Immature natural killer cell (primary cell): Measurements from ENCODE around the gene TGM5. TPM values are rescaled to one million over a fixed set of nuclear protein-coding genes. Genes with fewer than 3 reads are reported as not detected.
A peak's percentile ranks its signal among the peaks of the same experiment; 100 is the strongest.

Source experiments
- DNase-seq, 3 donors: peaks; one replicate each; pipeline ENCODE4 v3.0.0; 2022; ENCODE audit warnings: mixed read lengths in 1 of 3
- H3K27ac Mint-ChIP-seq, 6 donors: one replicate each; pipeline ENCODE4 v1.8.0; 2020; ENCODE audit warnings: mixed read lengths in 6 of 6, mild to moderate bottlenecking in 5 of 6, inconsistent platforms in 4 of 6, moderate library complexity in 3 of 6
- H3K27me3 Mint-ChIP-seq, 3 donors: one replicate each; pipeline ENCODE4 v1.8.0; 2020 to 2021; ENCODE audit warnings: low read depth in 3 of 3, mild to moderate bottlenecking in 3 of 3, mixed read lengths in 3 of 3, moderate library complexity in 3 of 3, inconsistent platforms in 1 of 3
- H3K36me3 Mint-ChIP-seq, 3 donors: one replicate each; pipeline ENCODE4 v1.8.0; 2020; ENCODE audit warnings: mixed read lengths in 3 of 3, inconsistent platforms in 2 of 3, mild to moderate bottlenecking in 2 of 3
- H3K4me1 Mint-ChIP-seq, 2 donors: one replicate each; pipeline ENCODE4 v1.8.0; 2020; ENCODE audit warnings: inconsistent platforms in 2 of 2, mild to moderate bottlenecking in 2 of 2, mixed read lengths in 2 of 2, moderate library complexity in 1 of 2
- H3K4me3 Mint-ChIP-seq, 5 donors: one replicate each; pipeline ENCODE4 v1.8.0; 2020; ENCODE audit warnings: mild to moderate bottlenecking in 5 of 5, mixed read lengths in 5 of 5, inconsistent platforms in 3 of 5, moderate library complexity in 3 of 5
- H3K9me3 Mint-ChIP-seq, 6 donors: one replicate each; pipeline ENCODE4 v1.8.0; 2020; ENCODE audit warnings: mild to moderate bottlenecking in 6 of 6, mixed read lengths in 6 of 6, inconsistent platforms in 4 of 6, moderate library complexity in 3 of 6
- polyA plus RNA-seq, 3 donors: library from polyadenylated mRNA; unstranded; fragments of 300-500 nt; fragmentation: Illumina TruSeq; gene quantifications; one replicate each; pipeline ENCODE4 v1.2.3, GENCODE V29; 2021

Gene TGM5
- polyA plus RNA-seq, 3 donors from 2014 or later = 0.21 TPM; not detected in 2

DNA sequence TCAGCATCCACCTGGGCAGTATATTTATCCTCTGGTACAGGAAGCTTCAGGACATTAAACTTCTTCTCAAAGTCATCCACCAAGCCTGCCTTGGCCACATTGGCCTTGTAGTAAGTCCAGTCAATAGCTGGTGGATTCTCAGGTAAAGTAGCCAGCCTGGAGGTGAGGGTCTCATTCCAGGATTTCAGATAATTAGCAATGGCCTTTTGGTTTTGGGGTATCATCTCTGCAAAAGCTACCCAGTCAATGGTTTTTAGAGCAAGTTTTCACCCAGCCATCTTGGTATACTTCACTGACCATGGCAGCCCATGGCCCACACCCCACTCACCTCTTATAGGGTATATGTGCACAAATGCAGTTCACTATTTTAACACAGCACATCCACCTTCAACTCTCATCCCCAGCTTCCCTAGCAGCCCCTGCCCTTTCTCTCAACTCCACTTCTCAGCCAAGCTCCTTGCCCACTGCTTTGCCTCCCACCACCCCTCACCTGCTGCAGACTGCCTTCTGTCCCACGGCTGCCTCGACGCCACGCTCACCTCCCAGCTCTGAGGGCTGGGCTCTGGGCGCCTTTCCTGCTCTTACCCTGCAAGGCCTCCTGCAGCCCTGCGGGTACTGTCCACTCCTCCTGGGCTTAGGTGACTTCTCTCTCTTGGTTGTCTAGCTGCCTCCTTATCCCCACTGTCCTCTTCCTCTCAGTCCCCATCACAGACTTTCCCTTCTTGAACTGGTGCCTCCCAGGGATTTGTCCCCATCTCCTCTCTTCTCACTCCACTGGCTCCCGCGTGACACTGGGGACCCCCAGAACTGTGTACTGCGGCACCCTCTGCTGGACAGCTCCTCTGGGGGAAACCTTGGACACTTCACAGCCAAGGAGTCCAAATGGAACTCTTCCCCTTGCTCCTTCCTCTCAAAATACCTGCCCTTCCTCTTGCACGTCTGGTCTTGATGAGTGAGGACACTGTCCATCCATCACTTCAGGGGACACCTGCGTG lies 1.7 kb upstream of the TGM5 start:
- Mint-ChIP-seq H3K36me3 (no peaks in the 10 kb centered on the region), H3K27me3 (peaks cover 3 to 13% (median 3%) of the 10 kb centered on the region in 3 donors), H3K27ac (no peak overlapping the region), H3K4me1 (peaks cover 8 to 13% of the 10 kb centered on the region in 2 donors), H3K9me3 (no peaks in the 10 kb centered on the region), H3K4me3 (no peak overlapping the region)
- DNase-seq = no peak

DNA sequence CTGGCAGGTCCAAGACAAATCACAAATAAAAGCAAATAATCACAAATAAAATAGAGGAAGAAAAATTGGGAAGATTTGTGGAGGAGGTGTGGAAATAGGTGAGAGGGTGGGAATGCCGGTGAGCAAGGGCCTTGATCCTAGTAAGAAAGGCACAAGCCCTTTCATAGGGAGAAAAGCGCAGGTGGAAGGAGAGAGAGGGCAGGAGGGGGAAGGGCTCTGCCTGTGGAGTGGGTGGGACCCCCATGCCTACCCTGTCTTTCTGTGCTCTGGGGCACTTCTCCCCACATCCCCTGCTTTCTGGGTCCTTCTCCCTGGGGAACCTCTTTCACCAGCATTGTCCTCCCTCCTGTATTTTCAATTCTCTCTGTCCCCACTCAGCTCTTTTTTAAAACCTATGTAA lies 711 bp upstream of the TGM5 start:
- Mint-ChIP-seq H3K4me3 (no peak overlapping the region), H3K36me3 (no peaks in the 10 kb centered on the region), H3K27ac (no peak overlapping the region), H3K27me3 (peaks cover 2 to 10% (median 3%) of the 10 kb centered on the region in 3 donors), H3K4me1 (peaks cover 8 to 13% of the 10 kb centered on the region in 2 donors), H3K9me3 (no peaks in the 10 kb centered on the region)
- no peak for DNase-seq

DNA sequence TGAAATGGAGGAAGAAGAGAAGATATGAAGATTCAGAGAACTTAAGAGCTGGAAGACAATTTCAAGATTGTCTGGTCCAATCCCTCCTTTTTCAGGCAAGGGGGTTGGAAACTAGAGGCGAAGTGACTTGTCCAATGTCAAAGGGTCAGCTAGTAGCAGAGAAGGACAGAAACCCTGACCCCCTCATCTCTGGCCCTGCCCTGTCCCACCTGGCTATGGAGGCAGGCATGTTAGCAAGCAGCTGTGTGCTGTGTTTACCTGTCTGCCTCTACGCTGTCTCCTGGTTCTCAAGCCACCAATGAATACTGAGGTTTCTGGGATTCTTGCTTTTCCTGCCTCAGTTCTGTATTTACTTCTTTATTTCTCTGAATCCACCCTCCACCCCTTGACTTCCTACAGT lies 342 bp downstream of the TGM5 start:
- H3K4me3 Mint-ChIP-seq = no peak overlapping the region

DNA sequence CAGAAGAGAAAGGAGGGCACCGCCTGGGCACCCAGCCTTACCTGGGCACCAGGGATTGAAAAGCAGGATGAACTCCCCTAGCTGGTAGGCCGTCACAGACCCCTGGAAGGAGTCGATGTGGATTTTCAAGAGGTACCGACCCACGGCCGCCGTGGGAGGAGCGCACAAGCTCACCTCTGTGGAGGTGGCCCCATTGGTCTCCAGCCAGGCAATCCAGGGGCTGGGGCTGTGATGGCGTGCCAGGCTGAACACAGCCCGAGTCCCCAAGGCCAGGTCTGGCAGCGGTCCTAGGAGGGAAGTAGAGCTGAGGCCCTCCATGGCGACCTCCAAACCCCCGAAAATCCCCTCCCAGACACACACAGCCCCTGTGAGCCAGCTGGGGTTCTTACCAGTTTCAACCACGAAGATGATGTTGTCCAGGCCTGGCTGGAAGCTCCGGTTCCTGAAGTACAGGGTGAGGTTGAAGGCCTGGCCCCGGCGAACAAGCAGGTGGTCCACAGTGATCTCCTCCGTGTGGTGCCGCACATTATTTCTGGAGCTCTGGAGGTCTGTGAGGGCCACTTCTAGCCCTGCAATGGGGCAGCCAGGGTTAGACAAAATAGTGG lies 6.6 kb downstream of the TGM5 start:
- Mint-ChIP-seq H3K4me1 (no peaks in the 10 kb centered on the region), H3K4me3 (no peak overlapping the region), H3K27me3 (peaks cover 0 to 3% (median 2%) of the 10 kb centered on the region in 3 donors), H3K36me3 (no peaks in the 10 kb centered on the region), H3K9me3 (no peaks in the 10 kb centered on the region), H3K27ac (no peak overlapping the region)
- no peak for DNase-seq

More for the DNA sequence above, 342 bp downstream of the TGM5 start:
- H3K27ac Mint-ChIP-seq = no peak overlapping the region
- H3K9me3 Mint-ChIP-seq = no peaks in the 10 kb centered on the region
- peaks cover 8 to 11% of the 10 kb centered on the region in 2 donors for H3K4me1 Mint-ChIP-seq
- peaks cover 3 to 8% (median 4%) of the 10 kb centered on the region in 3 donors for H3K27me3 Mint-ChIP-seq
- no peaks in the 10 kb centered on the region for H3K36me3 Mint-ChIP-seq
- DNase-seq = no peak

DNA sequence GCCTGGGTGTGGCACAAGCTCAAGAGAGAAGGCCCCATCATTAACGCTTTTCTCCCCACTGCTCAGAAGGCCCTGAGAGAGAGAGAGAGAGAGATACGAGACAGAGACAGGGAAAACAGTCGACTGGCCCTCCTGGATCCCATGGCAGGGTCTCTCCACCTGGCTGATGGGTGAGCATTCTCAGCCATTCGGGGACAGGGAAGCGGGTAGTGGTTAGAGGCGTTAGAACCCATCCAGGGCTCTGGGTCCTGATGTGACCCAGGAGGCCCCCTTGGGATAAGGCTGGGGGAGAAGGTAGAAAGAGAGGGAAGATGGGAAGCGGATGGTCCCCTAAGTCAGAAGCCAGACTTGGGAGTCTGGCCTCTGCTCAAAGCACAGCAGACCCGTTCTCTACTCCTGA lies 7.9 kb downstream of the TGM5 start:
- H3K27me3 Mint-ChIP-seq = peaks cover 0 to 4% (median 0%) of the 10 kb centered on the region in 3 donors
- H3K4me3 Mint-ChIP-seq = no peak overlapping the region
- H3K27ac Mint-ChIP-seq = no peak overlapping the region
- no peaks in the 10 kb centered on the region for H3K9me3 Mint-ChIP-seq
- no peak for DNase-seq
- peaks cover 0 to 11% of the 10 kb centered on the region in 2 donors for H3K4me1 Mint-ChIP-seq
- H3K36me3 Mint-ChIP-seq = no peaks in the 10 kb centered on the region

DNA sequence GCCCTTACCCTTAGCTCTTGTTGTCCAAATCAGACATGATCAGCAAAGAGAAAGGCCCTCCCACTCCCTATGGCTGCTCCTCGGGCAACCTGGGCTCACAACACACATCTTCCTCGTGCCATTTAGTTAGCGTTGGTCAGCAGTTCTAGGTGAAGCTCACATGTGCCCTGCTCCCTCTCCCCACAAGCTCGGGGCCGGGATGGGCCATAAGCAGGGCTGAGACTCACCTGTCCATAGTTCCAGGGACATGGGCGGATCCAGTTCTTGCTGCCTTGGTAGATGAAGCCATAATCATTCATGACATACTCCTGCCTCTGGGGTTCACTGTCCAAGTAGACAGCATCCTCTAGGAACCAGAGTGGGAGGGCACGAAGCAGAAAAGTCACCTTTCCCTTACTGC lies 10.4 kb downstream of the TGM5 start:
- peaks cover 0 to 22% of the 10 kb centered on the region in 2 donors for H3K4me1 Mint-ChIP-seq
- H3K27ac Mint-ChIP-seq = no peak overlapping the region
- H3K36me3 Mint-ChIP-seq = peaks cover 0 to 3% (median 0%) of the 10 kb centered on the region in 3 donors
- no peaks in the 10 kb centered on the region for H3K9me3 Mint-ChIP-seq
- H3K4me3 Mint-ChIP-seq = no peak overlapping the region
- DNase-seq = no peak
- H3K27me3 Mint-ChIP-seq = peaks cover 0 to 5% (median 0%) of the 10 kb centered on the region in 3 donors

DNA sequence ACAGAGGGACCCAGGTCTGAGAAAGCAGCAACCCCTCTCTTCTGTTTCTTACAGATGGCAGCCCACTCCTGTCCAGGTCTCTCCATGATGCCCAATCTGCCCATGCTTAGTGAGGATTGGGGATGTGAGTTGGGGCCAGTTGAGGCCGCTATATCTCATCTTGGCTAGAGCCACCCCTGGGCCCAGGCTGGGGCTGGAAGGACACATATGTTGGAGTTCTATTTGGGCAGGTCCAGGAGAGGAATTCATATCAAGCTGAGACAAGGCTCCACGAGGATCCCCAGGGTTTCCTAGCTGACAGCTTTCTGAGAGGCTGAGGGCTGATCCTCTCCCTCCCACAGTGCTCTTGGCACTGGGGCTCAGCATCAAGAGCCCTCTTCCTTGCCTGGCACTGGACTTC lies 11.4 kb downstream of the TGM5 start:
- Mint-ChIP-seq H3K4me3 (no peak overlapping the region), H3K27me3 (peaks cover 0 to 5% (median 0%) of the 10 kb centered on the region in 3 donors), H3K4me1 (peaks cover 0 to 28% of the 10 kb centered on the region in 2 donors), H3K36me3 (peaks cover 0 to 3% (median 0%) of the 10 kb centered on the region in 3 donors), H3K9me3 (no peaks in the 10 kb centered on the region), H3K27ac (no peak overlapping the region)
- no peak for DNase-seq

DNA sequence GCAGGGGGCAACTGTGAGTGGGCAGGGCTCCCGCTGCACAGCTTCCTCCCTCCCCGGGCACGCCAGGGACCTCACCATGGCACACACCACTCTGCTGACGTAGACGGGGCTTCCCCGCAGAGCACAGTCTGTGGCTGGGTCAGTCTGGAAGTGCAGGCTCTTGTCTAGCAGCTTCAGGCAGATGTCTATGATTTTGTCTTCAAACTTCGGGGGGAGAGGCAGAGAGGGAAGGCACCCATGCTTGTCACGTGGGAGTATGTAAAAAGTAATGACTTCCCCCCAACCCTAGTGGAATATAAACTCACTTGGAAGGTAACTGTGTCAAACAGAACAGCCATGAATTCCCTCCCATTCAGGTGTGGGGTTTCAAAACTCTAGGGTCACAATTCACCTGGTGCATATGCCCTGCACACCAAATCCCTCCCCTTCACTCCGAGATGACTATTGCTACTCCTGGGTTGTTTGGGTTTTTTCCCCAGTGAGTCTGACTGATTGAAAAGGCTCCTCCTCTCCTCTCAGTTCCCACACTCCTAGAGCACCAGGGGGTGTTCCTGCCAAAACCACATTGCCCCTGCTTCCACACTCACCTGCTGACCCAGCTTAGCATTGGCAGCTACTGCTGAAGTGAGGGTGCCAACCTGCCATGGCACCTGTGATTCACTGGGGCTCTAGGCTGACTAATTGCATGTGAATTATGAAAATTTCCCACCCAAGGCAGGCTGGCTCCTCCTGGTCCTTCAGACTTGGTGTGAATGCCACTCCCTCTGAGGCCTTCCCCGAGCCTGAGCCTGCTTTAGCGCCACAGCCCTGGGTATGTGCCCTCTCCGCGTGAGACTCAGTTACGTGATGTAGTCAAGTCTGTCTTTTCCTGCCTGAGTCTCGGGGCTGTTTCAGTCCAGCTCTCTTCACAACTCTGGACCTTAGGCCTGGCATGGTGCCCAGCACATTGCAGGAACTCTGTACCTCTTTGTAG lies 13.0 kb downstream of the TGM5 start:
- DNase-seq = peak in 2 of 3 donors; percentile 27 to 41
- Mint-ChIP-seq H3K36me3 (peaks cover 0 to 3% (median 0%) of the 10 kb centered on the region in 3 donors), H3K9me3 (no peaks in the 10 kb centered on the region), H3K27ac (peak overlapping the region in 4 of 6 donors; percentile 1 to 59 (median 50)), H3K4me3 (no peak overlapping the region), H3K27me3 (peaks cover 0 to 5% (median 0%) of the 10 kb centered on the region in 3 donors), H3K4me1 (peaks cover 10 to 43% of the 10 kb centered on the region in 2 donors)

DNA sequence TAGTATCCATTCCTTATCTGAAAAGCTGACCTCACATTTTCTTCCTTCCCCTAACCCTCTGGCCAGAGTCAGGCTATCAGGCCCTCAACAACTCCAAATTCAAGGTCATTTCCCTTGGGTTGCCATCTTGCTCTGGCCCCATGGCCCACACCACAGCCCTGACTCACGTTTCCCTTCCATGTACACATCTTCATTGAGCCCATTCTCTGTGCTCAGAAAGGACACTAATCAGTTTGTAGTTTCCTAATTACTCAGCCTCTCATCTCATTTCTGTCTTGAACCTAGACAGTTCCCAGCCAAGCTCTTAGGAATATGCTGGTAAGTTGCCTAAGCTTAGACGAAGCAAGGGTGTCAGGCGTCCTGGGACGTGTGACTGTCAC lies 14.9 kb downstream of the TGM5 start:
- peak overlapping the region in 1 of 6 donors; percentile 62 for H3K27ac Mint-ChIP-seq
- H3K36me3 Mint-ChIP-seq = peaks cover 0 to 3% (median 0%) of the 10 kb centered on the region in 3 donors
- DNase-seq = no peak
- H3K27me3 Mint-ChIP-seq = peaks cover 0 to 5% (median 0%) of the 10 kb centered on the region in 3 donors
- H3K4me3 Mint-ChIP-seq = no peak overlapping the region
- H3K4me1 Mint-ChIP-seq = peaks cover 10 to 43% of the 10 kb centered on the region in 2 donors
- no peaks in the 10 kb centered on the region for H3K9me3 Mint-ChIP-seq

DNA sequence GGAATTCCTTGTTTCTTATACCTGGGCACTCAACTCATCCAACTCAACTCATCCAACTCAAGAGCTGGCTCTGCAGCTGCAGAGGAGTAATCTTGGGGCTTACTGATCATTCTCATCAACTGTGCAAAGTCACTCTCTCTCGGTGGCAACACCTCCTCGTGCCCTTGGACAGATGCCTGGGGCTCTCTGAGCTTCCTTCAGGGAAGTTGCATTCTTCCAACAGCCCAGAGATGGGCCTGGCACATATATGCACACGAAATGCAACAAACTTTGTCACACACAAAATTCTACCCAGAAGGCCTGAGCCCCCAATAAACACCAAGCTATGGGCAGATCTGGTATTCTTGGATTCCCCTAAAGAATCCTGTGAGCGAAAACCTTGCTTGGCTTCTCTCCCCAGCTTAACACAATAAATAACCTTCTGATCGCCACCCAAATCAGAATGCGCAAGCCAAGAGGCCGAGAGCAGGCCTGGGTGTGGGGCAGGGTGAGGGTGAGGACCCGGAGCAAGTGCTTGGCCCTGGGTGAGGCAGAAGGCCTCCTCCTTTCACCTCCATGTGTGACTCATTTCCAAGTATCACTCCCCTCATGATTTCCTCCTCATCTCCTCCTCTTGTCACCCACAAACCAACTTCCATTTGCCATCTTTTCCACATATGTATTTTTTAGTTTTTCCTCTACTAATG lies 15.4 kb downstream of the TGM5 start:
- H3K27ac Mint-ChIP-seq = no peak overlapping the region
- H3K27me3 Mint-ChIP-seq = peaks cover 0 to 5% (median 0%) of the 10 kb centered on the region in 3 donors
- peaks cover 10 to 43% of the 10 kb centered on the region in 2 donors for H3K4me1 Mint-ChIP-seq
- DNase-seq = no peak
- no peak overlapping the region for H3K4me3 Mint-ChIP-seq
- H3K36me3 Mint-ChIP-seq = peaks cover 0 to 3% (median 0%) of the 10 kb centered on the region in 3 donors
- H3K9me3 Mint-ChIP-seq = no peaks in the 10 kb centered on the region

DNA sequence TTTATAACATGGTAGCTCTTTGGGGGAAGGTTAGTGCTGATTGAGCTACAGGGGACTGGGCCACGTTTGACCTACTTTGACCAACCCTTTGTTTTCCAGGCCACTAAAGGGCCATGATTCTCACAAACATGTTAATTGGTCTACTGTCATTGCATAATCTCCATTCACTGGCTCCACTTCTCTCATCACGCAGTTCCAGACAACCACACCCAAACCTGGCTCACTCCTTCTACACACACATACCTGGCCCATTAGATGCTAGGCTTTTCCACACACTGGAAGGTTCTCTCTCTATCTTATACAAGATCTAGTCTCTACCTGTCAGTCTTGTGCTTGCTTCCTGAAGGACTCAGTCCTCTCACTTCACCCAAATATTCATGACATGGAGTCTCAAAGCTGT lies 15.9 kb downstream of the TGM5 start:
- H3K27me3 Mint-ChIP-seq = peaks cover 0 to 5% (median 0%) of the 10 kb centered on the region in 3 donors
- H3K27ac Mint-ChIP-seq = no peak overlapping the region

DNA sequence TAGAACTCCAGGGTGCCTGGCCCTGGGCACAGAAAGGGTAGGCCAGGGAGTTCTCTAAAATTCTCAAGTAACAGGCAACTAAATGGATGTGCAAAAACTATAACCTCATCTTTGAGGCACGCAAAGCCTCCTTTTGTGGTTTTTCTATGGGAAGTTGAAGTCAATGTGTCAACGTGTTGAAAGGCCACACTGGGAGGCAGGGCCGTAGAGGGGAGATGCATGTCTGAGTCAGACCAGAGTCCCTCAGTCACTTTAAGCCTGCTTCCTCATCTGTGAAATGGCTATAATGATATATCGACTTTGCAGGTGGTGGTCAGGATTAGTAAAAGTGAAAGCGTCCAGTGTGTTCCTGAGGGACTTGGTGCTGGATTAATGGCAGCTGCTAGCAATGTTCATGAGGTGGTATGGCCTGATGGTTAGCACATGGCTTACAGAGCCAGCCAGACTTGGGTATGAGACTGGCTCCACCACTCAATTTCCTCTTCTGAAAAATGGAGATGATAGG lies 17.0 kb downstream of the TGM5 start:
- Mint-ChIP-seq H3K27me3 (peaks cover 0 to 5% (median 0%) of the 10 kb centered on the region in 3 donors), H3K4me1 (peaks cover 10 to 41% of the 10 kb centered on the region in 2 donors), H3K27ac (peak overlapping the region in 5 of 6 donors; percentile 4 to 72 (median 51)), H3K36me3 (peaks cover 0 to 3% (median 0%) of the 10 kb centered on the region in 3 donors), H3K4me3 (peak overlapping the region in 1 of 5 donors; percentile 12), H3K9me3 (no peaks in the 10 kb centered on the region)
- DNase-seq = peak in 1 of 3 donors; percentile 5

More for the DNA sequence above, 15.9 kb downstream of the TGM5 start:
- no peak overlapping the region for H3K4me3 Mint-ChIP-seq
- peaks cover 10 to 43% of the 10 kb centered on the region in 2 donors for H3K4me1 Mint-ChIP-seq
- DNase-seq = no peak
- no peaks in the 10 kb centered on the region for H3K9me3 Mint-ChIP-seq
- peaks cover 0 to 3% (median 0%) of the 10 kb centered on the region in 3 donors for H3K36me3 Mint-ChIP-seq
